TTC549 (cell line): ENCODE measurements around the gene FEM1C.

ENCODE experiments used
- FAIRE-seq: peaks from 2 replicates; lab custom pipeline; 2012; peaks lifted over from hg19 to GRCh38; lab: Jason Lieb, UNC

Gene FEM1C

GRCh38 chr5:115557667-115558387 is 13.3 kb upstream of the FEM1C start:
- no peak for FAIRE-seq

DNA sequence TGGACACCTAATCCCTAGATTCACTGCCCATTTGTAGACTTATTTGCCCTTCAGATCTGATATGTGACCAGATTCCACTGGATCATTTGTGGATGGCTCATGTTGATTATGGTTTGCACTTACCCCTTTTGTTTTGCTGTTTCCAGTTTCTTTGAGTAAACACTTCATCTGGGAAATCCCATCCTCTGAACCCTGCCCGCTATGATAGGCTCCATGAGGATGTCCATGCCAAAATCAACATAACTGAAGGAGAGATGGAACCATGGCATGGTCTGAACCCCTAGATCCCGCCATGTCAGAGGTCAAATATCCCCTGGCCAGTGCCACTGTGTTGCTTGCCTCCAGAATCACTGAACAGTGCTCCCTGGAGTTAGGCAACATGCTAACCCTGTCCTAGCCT is 11.7 kb upstream of the FEM1C start:
- no peak for FAIRE-seq

DNA sequence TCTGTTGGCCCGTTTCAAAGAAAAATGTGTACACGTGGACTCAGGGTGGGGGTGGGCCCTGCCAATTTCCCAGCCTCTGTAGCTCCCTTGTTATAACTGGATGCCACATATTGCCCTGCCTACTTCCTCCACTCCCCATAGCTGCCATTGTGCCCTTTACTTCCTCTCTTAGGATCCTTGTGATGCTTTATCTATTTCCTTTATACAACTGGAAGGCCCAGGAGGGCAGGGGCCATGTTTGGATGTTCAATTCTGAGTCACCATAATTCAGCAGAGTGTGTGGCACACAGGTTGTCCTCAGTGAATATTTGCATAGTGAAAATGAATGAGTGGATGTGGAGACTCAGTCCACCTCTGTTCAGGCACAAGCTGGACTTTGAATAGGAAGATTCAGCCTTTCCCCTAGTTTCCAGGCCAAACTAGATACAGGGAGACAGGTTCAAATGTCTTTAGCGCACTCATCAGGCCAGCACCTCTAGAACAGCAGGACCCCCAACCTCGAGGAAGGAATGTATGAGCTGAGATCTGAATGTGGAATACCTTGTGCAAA is 10.6 kb upstream of the FEM1C start:
- FAIRE-seq: no peak

DNA sequence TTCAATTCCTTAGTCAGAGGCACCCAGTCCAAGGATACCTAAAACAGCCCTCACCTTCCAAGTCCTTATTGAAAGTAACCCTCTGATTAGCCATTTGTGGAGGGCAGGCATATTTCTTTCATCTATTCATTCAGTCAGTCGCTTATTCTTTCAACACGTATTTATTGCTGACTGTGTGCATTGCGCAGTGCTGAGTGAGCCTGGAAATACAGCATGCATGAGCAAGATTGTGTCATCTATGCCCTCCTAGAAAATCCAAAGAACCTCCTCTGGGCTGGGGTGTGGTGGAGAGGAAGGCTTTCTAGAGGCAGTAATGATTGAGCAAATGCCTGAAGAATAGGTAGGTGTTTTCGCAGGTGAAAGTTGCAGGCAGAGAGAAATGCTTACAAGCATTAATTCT is 8.5 kb upstream of the FEM1C start:
- no peak for FAIRE-seq

DNA sequence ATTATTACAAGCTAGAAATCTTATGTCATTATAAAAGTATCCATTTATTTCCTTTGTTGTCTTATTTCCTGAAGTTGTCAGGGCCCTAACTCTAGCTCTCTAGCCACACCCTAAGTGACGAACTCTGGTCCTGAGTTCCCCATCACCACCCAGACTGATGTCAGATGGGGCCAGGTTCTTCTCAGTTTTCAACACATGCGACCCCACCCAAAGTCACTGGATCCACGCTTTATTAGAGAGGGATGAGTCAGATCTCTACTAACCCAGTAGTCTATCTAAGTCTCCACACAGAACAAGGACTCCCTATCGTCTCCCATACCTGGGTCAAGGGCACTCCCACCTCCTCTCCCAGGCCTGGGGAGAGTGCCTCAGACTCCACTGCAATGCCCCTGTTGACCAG is 6.8 kb upstream of the FEM1C start:
- no peak for FAIRE-seq

- FAIRE-seq: no peak
Measured at GRCh38 chr5:115549154-115549553, 4.6 kb upstream of the FEM1C start.

- no peak for FAIRE-seq
Measured at GRCh38 chr5:115548683-115549082, 4.1 kb upstream of the FEM1C start.

DNA sequence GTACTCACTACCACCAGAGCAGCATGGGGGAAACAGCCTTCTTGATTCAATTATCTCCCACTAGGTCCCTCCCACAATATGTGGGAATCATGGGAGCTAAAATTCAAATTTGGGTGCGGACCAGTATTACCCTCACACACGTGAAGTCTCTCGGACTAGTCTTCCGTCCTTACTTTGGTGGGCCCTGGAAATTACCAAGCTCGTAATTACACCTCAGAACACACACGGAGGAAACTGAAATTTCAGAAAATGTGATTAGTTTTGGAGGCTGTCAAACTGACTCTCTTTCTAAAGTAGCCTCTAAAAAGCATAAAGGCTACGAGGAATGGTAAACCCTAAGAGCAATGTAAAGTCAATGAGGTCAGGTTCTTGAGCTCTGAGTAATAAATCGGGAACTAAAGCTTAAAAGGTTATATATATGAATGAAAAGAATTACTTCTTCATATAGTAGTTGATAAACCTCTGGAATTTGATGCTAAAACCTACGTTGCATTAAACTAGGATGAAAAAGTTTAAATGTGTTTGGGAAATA is 842 bp upstream of the FEM1C start:
- no peak for FAIRE-seq

DNA sequence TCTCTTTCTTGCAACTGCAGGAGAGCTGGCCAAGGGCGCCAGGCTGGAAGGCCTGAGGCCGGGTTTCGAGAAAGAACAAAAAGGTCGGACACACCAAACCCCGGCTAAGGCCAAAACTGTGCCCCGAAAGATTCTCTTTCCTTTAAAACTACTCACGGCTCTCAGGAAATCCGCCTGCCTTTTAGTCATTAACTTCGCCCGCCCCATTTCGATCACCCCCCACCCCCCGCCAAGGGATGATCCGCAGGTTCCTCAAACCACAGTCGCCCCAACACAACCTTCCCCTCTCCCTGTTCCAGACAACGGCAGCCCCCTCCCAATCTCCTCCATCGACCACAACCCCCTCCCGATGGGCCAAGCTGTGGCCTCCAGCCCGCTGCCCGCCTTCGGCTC is 536 bp downstream of the FEM1C start:
- no peak for FAIRE-seq

DNA sequence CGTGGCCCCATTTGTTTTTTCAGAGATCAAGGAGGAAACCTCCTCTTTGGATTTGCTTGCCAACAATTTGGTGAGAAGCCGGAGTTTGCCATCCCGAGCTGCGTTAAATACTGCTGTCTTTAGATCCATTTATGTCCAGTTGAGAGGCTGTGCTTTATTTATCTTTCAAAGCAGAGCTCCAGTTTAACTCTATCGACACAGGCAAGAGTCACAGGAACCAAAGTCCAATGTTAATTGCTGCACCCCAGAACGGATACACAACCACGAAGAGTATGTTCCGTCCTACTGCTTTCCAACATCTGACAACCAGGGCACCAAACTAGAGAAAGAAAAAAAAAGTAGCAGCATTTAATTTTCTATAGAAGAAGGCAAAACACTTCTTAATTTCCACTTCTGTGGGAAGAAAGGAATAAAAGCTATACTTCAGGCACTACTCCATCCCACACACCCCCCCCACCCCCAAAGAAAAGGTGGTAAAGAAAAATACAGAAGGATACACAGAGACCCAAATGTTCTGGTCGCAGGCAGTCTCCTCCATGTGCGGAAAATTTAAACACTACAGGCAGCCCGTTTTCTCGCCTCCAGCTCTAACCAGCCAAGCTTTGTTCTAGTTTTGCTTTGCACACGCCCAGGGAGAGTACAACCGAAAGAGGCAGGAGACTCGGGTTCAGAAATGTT is 1.1 kb downstream of the FEM1C start:
- no peak for FAIRE-seq

- FAIRE-seq: no peak
Measured at GRCh38 chr5:115542651-115543364, 1.8 kb downstream of the FEM1C start.

- FAIRE-seq: no peak
Measured at GRCh38 chr5:115542086-115542485, 2.5 kb downstream of the FEM1C start.

DNA sequence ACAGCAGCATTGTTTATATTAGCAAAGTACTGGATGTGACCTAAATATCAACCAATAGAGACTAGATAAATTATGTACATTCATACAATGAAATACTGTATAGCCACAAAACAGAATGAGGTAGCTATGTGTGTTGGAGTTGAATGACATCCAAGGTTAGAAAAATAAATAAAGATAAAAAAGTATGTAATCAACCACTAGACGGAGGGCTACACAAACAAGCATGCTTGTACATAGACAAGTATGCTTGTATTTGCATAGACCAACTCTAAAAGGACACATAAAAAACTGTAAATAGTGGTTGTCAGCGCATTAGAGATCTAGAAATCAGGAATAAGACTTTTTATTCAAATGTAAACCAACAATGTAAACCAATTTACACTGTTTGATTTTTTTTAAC is 3.0 kb downstream of the FEM1C start:
- FAIRE-seq: no peak

- no peak for FAIRE-seq
Measured at GRCh38 chr5:115535479-115536035, 9.0 kb downstream of the FEM1C start.

DNA sequence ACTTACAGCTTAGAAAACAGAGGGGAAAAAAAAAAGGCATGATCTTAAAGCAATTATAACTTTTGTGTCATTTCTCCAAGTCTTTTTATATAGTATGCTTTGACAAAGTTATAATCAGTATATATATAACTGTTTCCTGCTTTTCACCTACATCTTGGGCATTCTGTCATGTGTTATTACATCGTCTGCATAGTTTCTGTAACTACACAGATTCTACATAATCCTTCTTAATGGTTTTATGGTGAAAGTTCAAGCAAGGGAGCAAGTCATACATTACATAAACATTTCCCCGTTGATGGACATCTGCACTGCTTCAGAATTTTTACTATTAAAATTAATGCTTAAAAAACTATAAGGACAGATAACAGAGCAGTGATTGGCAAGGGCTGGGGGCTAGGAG is 12.1 kb downstream of the FEM1C start:
- FAIRE-seq: no peak

GRCh38 chr5:115531787-115532367 is 12.7 kb downstream of the FEM1C start:
- FAIRE-seq: no peak

DNA sequence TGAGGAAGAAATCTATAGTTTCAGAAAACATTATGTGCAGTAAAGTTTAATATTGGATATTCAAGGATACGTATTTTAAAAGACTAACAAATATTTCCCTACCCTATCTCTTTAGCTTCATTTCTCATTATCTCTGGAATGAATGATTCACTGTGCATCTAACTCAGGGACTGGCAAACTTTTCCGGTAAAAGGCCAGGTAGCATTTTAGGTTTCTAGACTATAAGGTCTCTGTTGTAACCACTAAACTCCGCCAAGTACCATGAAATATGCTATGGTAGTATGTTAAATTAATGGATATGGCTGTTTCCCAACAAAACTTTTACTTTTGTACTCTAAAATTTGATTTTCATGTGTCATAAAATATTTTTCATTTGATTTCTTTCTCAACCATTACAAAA is 13.2 kb downstream of the FEM1C start:
- FAIRE-seq: no peak

DNA sequence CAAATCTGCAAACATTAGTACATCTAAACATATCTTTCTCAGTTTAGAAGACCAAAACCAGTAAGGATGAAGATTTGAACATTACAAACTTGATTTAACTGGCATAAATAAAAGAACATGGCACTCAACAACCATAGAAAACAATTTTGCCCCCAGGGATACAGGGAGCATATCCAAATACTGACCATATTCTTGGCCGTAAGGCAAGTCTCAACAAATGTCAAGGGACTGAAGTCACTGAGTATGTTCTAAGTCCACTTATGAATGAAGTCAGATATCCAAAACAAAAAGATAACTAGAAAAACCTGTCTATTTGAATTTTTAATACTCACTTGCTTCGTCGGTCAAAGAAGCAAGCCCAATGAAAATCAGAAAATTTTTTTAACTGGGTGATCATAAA is 14.1 kb downstream of the FEM1C start:
- FAIRE-seq: no peak

GRCh38 chr5:115526604-115527003 is 18.0 kb downstream of the FEM1C start:
- no peak for FAIRE-seq

DNA sequence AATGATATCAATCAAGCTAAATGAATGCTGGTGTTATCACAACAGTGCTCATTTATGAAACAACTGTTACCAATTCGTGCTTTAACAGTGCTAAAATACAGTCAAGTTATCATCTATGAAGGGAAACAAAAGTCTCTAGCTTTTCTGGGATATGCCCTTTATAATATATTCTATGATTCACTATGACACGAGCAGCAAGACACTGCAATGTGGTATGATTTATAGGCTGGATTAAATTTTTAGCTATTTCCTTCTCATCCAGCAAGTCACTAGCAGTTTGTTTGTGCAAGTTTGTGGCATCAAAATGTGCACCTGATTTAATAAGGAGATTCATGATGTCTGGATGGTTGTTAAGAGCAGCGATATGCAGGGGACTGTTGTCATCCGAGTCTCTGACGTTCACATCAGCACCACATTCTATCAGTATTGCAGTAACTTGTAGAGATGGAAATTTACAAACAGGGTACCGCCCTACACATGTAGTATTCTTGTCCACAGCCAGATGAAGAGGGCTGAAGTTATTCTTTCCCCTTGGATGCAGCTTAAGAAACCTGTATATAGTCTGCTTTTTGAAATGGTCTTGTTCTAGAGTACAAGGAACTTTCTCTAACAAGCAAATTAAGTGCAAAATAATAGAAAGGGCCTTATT is 20.3 kb downstream of the FEM1C start:
- FAIRE-seq: no peak

DNA sequence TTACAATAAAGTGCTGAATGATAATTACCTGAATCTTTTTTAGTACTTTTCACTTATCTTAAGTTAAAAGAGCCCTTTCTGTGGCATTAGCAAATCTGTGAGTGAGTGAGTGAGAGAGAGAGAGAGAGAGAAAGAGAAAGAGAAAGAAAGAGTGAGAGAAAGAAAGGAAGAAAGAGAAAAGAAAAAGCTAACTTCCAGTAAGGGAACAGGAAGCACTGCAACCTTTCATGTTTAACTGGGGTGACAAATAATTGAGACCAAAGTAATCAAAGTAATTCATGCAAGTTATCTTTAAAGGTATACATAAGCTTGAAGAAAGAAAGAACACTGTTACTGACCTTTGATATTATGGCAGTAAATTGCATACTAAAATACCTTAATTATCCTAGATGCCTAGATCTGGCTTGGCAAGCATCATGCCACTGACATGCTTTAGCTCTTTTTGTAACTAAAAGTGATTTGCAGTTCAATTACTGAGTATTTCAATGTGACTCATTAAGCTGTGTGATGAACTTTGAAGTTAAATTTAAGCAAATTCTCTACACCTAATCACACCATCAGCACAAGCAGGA is 21.7 kb downstream of the FEM1C start:
- FAIRE-seq: no peak
